Fibroblast of pulmonary artery (primary cell): ENCODE measurements around the gene SLC8A1.

Source experiments
- DNase-seq: peaks from one replicate; pipeline ENCODE4 v3.0.0-alpha.2; 2010; ENCODE audit warnings: low read depth
- H3K4me3 ChIP-seq: replicated peaks from 2 replicates; pipeline ENCODE4 v1.5.1; 2011; ENCODE audit warnings: low read depth, mild to moderate bottlenecking, control low read depth, low read length, moderate library complexity
- TF ChIP-seq, protein P1 (sequence below): IDR thresholded peaks from 2 replicates; pipeline ENCODE4 v1.5.1; 2011; ENCODE audit warnings: mild to moderate bottlenecking, control low read depth, low read length, inconsistent platforms; ENCODE audit errors: missing control alignments

The SLC8A1 gene

GRCh38 chr2:40463112-40463511 is 11.2 kb upstream of the SLC8A1 start:
- no peak overlapping the region for H3K4me3 ChIP-seq
- TF ChIP-seq, protein P1, sequence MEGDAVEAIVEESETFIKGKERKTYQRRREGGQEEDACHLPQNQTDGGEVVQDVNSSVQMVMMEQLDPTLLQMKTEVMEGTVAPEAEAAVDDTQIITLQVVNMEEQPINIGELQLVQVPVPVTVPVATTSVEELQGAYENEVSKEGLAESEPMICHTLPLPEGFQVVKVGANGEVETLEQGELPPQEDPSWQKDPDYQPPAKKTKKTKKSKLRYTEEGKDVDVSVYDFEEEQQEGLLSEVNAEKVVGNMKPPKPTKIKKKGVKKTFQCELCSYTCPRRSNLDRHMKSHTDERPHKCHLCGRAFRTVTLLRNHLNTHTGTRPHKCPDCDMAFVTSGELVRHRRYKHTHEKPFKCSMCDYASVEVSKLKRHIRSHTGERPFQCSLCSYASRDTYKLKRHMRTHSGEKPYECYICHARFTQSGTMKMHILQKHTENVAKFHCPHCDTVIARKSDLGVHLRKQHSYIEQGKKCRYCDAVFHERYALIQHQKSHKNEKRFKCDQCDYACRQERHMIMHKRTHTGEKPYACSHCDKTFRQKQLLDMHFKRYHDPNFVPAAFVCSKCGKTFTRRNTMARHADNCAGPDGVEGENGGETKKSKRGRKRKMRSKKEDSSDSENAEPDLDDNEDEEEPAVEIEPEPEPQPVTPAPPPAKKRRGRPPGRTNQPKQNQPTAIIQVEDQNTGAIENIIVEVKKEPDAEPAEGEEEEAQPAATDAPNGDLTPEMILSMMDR: no peak
- DNase-seq: no peak

GRCh38 chr2:40458271-40458794 is 6.4 kb upstream of the SLC8A1 start:
- TF ChIP-seq, protein P1: no peak
- DNase-seq: no peak
- no peak overlapping the region for H3K4me3 ChIP-seq

DNA sequence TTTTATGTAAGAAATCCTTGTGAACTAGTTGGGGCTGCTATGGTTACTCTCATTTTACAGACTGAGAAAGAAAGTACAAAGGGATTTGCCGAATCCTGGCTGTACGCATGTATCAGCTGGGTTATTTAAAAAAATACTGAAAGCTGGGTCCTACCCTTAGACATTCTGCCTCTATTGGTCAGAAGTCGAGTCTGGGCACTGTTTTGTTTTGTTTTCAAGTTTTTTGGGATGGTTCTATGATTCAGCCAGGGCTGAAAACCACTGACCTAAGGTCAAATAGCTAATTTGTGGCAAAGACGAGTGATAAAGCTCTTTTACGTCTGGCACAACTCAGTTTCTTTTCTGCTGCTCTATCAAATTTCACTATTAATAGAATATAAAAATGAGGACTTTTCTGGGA is 5.9 kb upstream of the SLC8A1 start:
- H3K4me3 ChIP-seq: no peak overlapping the region
- DNase-seq: no peak
- TF ChIP-seq, protein P1: no peak

DNA sequence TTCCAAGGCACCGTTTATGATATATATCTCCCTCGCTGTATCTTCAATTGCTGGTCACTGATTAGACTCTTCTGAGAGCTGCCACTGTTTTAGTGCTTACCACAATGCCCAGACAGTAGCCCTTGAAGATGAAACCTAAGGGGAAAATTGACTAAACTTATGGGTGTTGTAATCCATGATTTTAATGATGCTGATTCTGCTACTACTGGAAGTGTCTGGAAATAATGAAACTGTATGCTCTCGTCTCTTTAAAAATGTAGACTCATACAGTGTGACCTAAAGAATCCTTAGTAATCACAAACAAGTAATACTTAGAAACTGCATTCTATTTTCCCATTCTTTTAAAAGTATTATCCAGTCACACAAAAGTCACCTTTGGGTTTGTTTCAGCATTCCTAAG is 5.5 kb upstream of the SLC8A1 start:
- TF ChIP-seq, protein P1: no peak
- no peak for DNase-seq
- no peak overlapping the region for H3K4me3 ChIP-seq

- TF ChIP-seq, protein P1: no peak
- H3K4me3 ChIP-seq: no peak overlapping the region
- DNase-seq: no peak
Measured at GRCh38 chr2:40456926-40457325, 5.0 kb upstream of the SLC8A1 start.

DNA sequence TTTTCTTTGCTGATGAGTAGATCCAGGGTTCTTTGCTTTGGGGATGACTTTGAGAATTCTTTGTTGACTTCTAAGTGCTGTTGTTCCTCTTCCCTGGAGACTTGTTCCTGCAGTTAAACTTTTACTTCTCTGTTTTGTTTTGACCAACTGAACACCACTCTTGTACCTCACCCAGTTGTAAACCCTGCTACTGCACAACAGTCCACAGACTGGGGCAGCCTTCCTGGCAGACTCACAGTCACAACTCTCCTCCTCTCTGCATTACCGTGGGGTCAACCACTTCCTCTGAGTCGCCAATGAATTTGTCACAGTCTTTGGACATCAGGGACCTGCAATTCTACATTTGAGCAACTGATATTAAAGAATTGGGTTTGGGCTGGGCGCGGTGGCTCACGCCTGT is 3.8 kb upstream of the SLC8A1 start:
- TF ChIP-seq, protein P1: no peak
- DNase-seq: no peak
- no peak overlapping the region for H3K4me3 ChIP-seq

DNA sequence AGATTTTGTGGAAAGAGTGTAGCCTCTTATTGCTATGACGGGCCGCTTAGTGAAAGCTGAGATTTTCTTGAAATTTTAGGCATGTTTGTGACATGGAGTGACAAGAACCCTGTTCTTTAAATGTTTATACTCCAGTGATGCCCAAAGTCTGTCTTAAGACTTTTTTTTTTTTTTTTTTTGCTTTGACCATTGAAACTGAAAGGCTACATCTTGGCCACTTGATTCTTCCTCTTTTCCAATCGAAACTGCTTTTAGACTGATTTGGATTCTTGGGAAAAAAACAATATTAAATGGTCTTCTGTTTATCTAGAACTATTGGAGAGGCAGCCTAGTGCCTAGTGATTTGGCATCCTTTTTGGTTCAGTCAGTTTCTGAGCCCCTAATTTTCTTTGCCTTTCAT is 2.4 kb upstream of the SLC8A1 start:
- TF ChIP-seq, protein P1: no peak
- DNase-seq: no peak
- H3K4me3 ChIP-seq: no peak overlapping the region
